HFF-Myc (cell line): ENCODE data around the gene PLPP6.

Experiments used
- DNase-seq: peaks from one replicate; pipeline ENCODE4 v3.0.0-alpha.2; 2011; ENCODE audit warnings: low read depth; ENCODE audit errors: extremely low read depth
- H3K4me3 ChIP-seq: replicated peaks from 2 replicates; pipeline ENCODE4 v1.5.1; 2011; ENCODE audit warnings: low read depth, mild to moderate bottlenecking, control low read depth, low read length
- TF ChIP-seq, protein P1 (sequence below): IDR thresholded peaks from 2 replicates; pipeline ENCODE4 v1.5.1; 2012; ENCODE audit warnings: mild to moderate bottlenecking, low read depth, low read length, control low read depth; ENCODE audit errors: missing control alignments

Gene PLPP6

DNA sequence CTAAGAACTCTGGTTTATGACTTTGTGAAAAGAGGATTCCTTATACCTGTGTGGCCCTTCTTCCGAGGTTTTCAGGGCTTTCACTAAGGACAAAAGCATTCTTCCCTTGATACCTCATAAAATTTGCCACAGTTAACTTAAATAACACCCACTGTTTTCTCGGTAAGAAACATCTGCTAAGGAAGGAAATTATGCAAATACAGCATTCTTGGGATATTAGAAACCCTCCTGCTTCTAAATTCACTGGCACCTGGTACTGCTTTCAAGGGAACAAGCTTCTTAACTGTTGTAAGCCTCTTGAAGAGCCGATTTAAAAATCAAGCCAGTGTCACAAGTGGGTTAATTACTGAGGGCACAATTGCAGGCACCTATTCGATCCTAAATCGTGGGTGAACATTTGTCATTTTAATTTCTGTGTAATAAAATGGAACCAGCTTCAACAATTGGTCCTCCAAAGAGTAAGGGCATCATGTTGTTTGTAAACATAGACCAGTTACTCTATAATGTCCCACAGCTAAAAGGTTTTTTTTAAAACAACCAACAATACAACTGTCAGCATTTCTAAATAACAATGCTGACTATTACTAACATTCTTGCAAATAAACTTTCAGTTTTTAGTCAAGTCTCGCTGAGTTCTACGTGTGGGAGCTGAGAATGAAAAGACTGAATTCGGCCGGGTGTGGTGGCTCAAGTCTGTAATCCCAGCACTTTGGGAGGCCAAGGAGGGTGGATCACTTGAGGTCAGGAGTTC is 52.3 kb downstream of the PLPP6 start:
- no peak for DNase-seq
- H3K4me3 ChIP-seq, result no peak overlapping the region
- TF ChIP-seq, protein P1, sequence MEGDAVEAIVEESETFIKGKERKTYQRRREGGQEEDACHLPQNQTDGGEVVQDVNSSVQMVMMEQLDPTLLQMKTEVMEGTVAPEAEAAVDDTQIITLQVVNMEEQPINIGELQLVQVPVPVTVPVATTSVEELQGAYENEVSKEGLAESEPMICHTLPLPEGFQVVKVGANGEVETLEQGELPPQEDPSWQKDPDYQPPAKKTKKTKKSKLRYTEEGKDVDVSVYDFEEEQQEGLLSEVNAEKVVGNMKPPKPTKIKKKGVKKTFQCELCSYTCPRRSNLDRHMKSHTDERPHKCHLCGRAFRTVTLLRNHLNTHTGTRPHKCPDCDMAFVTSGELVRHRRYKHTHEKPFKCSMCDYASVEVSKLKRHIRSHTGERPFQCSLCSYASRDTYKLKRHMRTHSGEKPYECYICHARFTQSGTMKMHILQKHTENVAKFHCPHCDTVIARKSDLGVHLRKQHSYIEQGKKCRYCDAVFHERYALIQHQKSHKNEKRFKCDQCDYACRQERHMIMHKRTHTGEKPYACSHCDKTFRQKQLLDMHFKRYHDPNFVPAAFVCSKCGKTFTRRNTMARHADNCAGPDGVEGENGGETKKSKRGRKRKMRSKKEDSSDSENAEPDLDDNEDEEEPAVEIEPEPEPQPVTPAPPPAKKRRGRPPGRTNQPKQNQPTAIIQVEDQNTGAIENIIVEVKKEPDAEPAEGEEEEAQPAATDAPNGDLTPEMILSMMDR, result no peak
